Body of pancreas (tissue), 4 donors: ENCODE results near the gene CHRNA5.
A peak's percentile ranks its signal among the peaks of the same experiment; 100 is the strongest.

Experiments used
- POLR2A ChIP-seq, 3 donors: fragments of 450-650 bp; IDR thresholded peaks; one replicate each; pipeline ENCODE4 v1.6.1; 2016; ENCODE audit warnings: antibody characterized with exemption in 3 of 3, mild to moderate bottlenecking in 2 of 3
- TF ChIP-seq, protein P1 (sequence below), 7 experiments: fragments of 450-650 bp in 4 of 7; fragments of 200-600 bp in 3 of 7; sonication (generic) in 3 of 7; IDR thresholded peaks; one replicate each; pipeline ENCODE4 v1.5.1; 2016 to 2019; ENCODE audit warnings: antibody characterized with exemption in 7 of 7

- TF ChIP-seq, protein P1, sequence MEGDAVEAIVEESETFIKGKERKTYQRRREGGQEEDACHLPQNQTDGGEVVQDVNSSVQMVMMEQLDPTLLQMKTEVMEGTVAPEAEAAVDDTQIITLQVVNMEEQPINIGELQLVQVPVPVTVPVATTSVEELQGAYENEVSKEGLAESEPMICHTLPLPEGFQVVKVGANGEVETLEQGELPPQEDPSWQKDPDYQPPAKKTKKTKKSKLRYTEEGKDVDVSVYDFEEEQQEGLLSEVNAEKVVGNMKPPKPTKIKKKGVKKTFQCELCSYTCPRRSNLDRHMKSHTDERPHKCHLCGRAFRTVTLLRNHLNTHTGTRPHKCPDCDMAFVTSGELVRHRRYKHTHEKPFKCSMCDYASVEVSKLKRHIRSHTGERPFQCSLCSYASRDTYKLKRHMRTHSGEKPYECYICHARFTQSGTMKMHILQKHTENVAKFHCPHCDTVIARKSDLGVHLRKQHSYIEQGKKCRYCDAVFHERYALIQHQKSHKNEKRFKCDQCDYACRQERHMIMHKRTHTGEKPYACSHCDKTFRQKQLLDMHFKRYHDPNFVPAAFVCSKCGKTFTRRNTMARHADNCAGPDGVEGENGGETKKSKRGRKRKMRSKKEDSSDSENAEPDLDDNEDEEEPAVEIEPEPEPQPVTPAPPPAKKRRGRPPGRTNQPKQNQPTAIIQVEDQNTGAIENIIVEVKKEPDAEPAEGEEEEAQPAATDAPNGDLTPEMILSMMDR (IDR thresholded peaks at IDR 0.05): peak in 3 of 7 experiments; percentile 8 to 17 (median 12)
- peak; percentile 34 to 84 (median 83) for TF ChIP-seq POLR2A (IDR thresholded peaks at IDR 0.05)
Measured at GRCh38 chr15:78540141-78540870, 25.0 kb upstream of the CHRNA5 start, which contains the start of gene PSMA4.
